HepG2 (cell line): ENCODE measurements around the gene SIVA1. TPM values are rescaled to one million over a fixed set of nuclear protein-coding genes. Genes with fewer than 3 reads are reported as not detected.

Experiments used
- CBX2 ChIP-seq, 2 experiments: fragments of 200-600 bp in 1 of 2; sonication (generic); formaldehyde crosslinking in 1 of 2; IDR thresholded peaks; 2 replicates each; pipeline versions ENCODE4 v1.7.0 to v1.8.1; 2018 to 2022; ENCODE audit warnings: low read depth in 2 of 2, low read length in 1 of 2, mild to moderate bottlenecking in 1 of 2, missing genetic modification reagents in 1 of 2
- DMAP1 ChIP-seq: IDR thresholded peaks from 2 replicates; pipeline ENCODE4 v1.6.1; 2016
- HMGA1 ChIP-seq: sonication (generic); formaldehyde crosslinking; conservative IDR thresholded peaks from 2 replicates; pipeline ENCODE4 v1.4.0; 2020; ENCODE audit warnings: missing genetic modification reagents
- HNRNPLL ChIP-seq: fragments of 200-400 bp; formaldehyde crosslinking; IDR thresholded peaks from 2 replicates; pipeline ENCODE4 v1.6.1; 2017; ENCODE audit warnings: mild to moderate bottlenecking, low read depth, low read length; ENCODE audit not compliant: poor library complexity, severe bottlenecking
- KAT7 ChIP-seq: IDR thresholded peaks from 2 replicates; pipeline ENCODE4 v1.6.1; 2018; ENCODE audit warnings: borderline replicate concordance, missing compliant biosample characterization
- MZF1 ChIP-seq: sonication (generic); formaldehyde crosslinking; IDR thresholded peaks from 2 replicates; pipeline ENCODE4 v1.8.1; 2023; ENCODE audit warnings: mild to moderate bottlenecking, missing genetic modification reagents, borderline replicate concordance
- NFKB2 ChIP-seq: sonication (generic); formaldehyde crosslinking; IDR thresholded peaks from 2 replicates; pipeline ENCODE4 v1.4.0; 2020; ENCODE audit warnings: missing genetic modification reagents, borderline replicate concordance
- NRL ChIP-seq: sonication (generic); formaldehyde crosslinking; IDR thresholded peaks from 2 replicates; pipeline ENCODE4 v1.5.0; 2020; ENCODE audit warnings: missing genetic modification reagents, mild to moderate bottlenecking, moderate library complexity, borderline replicate concordance
- STAG1 ChIP-seq: sonication (generic); formaldehyde crosslinking; IDR thresholded peaks from 2 replicates; pipeline ENCODE4 v1.4.0; 2020; ENCODE audit warnings: missing genetic modification reagents
- ZNF224 ChIP-seq: sonication (generic); formaldehyde crosslinking; IDR thresholded peaks from 2 replicates; pipeline ENCODE4 v1.5.0; 2020; ENCODE audit warnings: mild to moderate bottlenecking, missing genetic modification reagents
- ZNF3 ChIP-seq: IDR thresholded peaks from 2 replicates; pipeline ENCODE4 v1.7.0; 2017; ENCODE audit warnings: inconsistent platforms
- polyA plus RNA-seq, 8 experiments: library from polyadenylated mRNA; depleted of rRNA in 3 of 8; stranded (reverse) in 7 of 8; unstranded in 1 of 8; fragments of >200 nt; fragmentation: Illumina TruSeq in 4 of 8; extraction: Trizol in 4 of 8; gene quantifications; 2 replicates each; pipeline versions ENCODE4 v1.2.1 to v1.2.3, GENCODE V29; 2011 to 2016; ENCODE audit warnings: low read depth in 4 of 8, missing spikeins in 1 of 8, mixed read lengths in 1 of 8; ENCODE audit not compliant: insufficient read depth in 1 of 8
- total RNA-seq, 5 experiments: library from RNA; depleted of rRNA; stranded (reverse); fragments of >200 nt; fragmentation: Illumina TruSeq; extraction: Trizol; gene quantifications; 2 replicates each; pipeline ENCODE4 v1.2.3, GENCODE V29; 2016; ENCODE audit warnings: low read depth in 1 of 5
- TF ChIP-seq, protein P1 (sequence below): fragments of 450-650 bp; IDR thresholded peaks from 2 replicates; pipeline ENCODE4 v1.6.1; 2017
- TF ChIP-seq, protein P2 (sequence below), 2 experiments: sonication (generic) in 1 of 2; formaldehyde crosslinking in 1 of 2; IDR thresholded peaks; 2 replicates each; pipeline versions ENCODE4 v1.4.0 to v1.6.1; 2016 to 2020; ENCODE audit warnings: borderline replicate concordance in 1 of 2, low read depth in 1 of 2, mild to moderate bottlenecking in 1 of 2, missing genetic modification reagents in 1 of 2
- TF ChIP-seq, protein P3 (sequence below): sonication (generic); formaldehyde crosslinking; IDR thresholded peaks from 2 replicates; pipeline ENCODE4 v1.4.0; 2020; ENCODE audit warnings: missing genetic modification reagents, borderline replicate concordance
- TF ChIP-seq, protein P4 (sequence below): sonication (generic); formaldehyde crosslinking; IDR thresholded peaks from 2 replicates; pipeline ENCODE4 v1.5.0; 2020; ENCODE audit warnings: mild to moderate bottlenecking, missing genetic modification reagents

Gene SIVA1
- total and polyA plus RNA-seq, 2 of the 13 experiments (the other 11 are each of a cell fraction or from before 2014, with no cell fraction given): 123 to 186 TPM

- TF ChIP-seq HNRNPLL (peak; percentile 25), STAG1 (CRISPR knock-in tag) (no peak), ZNF3 (CRISPR knock-in tag) (no peak), CBX2 (IDR thresholded peaks at IDR 0.05; ENCODE audit: low read depth, low read length) (no peak), CBX2 (CRISPR knock-in tag; IDR thresholded peaks at IDR 0.05; ENCODE audit: low read depth) (0 out of 2 replicates have a peak, but pooled peaks have one; percentile 14), NFKB2 (CRISPR knock-in tag) (peak; percentile 91), MZF1 (CRISPR knock-in tag) (peak; percentile 85; the same call in 1 of the 2 replicates), ZNF224 (CRISPR knock-in tag) (no peak), HMGA1 (CRISPR knock-in tag) (no peak), NRL (CRISPR knock-in tag) (0 out of 2 replicates have a peak, but pooled peaks have one; percentile 57), DMAP1 (CRISPR knock-in tag) (peak; percentile 79), KAT7 (CRISPR knock-in tag) (no peak)
- TF ChIP-seq, protein P1, sequence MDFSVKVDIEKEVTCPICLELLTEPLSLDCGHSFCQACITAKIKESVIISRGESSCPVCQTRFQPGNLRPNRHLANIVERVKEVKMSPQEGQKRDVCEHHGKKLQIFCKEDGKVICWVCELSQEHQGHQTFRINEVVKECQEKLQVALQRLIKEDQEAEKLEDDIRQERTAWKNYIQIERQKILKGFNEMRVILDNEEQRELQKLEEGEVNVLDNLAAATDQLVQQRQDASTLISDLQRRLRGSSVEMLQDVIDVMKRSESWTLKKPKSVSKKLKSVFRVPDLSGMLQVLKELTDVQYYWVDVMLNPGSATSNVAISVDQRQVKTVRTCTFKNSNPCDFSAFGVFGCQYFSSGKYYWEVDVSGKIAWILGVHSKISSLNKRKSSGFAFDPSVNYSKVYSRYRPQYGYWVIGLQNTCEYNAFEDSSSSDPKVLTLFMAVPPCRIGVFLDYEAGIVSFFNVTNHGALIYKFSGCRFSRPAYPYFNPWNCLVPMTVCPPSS: no peak
- TF ChIP-seq, protein P2, sequence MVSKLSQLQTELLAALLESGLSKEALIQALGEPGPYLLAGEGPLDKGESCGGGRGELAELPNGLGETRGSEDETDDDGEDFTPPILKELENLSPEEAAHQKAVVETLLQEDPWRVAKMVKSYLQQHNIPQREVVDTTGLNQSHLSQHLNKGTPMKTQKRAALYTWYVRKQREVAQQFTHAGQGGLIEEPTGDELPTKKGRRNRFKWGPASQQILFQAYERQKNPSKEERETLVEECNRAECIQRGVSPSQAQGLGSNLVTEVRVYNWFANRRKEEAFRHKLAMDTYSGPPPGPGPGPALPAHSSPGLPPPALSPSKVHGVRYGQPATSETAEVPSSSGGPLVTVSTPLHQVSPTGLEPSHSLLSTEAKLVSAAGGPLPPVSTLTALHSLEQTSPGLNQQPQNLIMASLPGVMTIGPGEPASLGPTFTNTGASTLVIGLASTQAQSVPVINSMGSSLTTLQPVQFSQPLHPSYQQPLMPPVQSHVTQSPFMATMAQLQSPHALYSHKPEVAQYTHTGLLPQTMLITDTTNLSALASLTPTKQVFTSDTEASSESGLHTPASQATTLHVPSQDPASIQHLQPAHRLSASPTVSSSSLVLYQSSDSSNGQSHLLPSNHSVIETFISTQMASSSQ (IDR thresholded peaks at IDR 0.05; ENCODE audit: low read depth): no peak
- TF ChIP-seq, protein P2 (CRISPR knock-in tag; IDR thresholded peaks at IDR 0.05; ENCODE audit: borderline replicate concordance): peak; percentile 43; the same call in 1 of the 2 replicates
- TF ChIP-seq, protein P3, sequence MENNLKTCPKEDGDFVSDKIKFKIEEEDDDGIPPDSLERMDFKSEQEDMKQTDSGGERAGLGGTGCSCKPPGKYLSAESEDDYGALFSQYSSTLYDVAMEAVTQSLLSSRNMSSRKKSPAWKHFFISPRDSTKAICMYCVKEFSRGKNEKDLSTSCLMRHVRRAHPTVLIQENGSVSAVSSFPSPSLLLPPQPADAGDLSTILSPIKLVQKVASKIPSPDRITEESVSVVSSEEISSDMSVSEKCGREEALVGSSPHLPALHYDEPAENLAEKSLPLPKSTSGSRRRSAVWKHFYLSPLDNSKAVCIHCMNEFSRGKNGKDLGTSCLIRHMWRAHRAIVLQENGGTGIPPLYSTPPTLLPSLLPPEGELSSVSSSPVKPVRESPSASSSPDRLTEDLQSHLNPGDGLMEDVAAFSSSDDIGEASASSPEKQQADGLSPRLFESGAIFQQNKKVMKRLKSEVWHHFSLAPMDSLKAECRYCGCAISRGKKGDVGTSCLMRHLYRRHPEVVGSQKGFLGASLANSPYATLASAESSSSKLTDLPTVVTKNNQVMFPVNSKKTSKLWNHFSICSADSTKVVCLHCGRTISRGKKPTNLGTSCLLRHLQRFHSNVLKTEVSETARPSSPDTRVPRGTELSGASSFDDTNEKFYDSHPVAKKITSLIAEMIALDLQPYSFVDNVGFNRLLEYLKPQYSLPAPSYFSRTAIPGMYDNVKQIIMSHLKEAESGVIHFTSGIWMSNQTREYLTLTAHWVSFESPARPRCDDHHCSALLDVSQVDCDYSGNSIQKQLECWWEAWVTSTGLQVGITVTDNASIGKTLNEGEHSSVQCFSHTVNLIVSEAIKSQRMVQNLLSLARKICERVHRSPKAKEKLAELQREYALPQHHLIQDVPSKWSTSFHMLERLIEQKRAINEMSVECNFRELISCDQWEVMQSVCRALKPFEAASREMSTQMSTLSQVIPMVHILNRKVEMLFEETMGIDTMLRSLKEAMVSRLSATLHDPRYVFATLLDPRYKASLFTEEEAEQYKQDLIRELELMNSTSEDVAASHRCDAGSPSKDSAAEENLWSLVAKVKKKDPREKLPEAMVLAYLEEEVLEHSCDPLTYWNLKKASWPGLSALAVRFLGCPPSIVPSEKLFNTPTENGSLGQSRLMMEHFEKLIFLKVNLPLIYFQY (CRISPR knock-in tag): peak; percentile 87; the same call in 1 of the 2 replicates
- TF ChIP-seq, protein P4, sequence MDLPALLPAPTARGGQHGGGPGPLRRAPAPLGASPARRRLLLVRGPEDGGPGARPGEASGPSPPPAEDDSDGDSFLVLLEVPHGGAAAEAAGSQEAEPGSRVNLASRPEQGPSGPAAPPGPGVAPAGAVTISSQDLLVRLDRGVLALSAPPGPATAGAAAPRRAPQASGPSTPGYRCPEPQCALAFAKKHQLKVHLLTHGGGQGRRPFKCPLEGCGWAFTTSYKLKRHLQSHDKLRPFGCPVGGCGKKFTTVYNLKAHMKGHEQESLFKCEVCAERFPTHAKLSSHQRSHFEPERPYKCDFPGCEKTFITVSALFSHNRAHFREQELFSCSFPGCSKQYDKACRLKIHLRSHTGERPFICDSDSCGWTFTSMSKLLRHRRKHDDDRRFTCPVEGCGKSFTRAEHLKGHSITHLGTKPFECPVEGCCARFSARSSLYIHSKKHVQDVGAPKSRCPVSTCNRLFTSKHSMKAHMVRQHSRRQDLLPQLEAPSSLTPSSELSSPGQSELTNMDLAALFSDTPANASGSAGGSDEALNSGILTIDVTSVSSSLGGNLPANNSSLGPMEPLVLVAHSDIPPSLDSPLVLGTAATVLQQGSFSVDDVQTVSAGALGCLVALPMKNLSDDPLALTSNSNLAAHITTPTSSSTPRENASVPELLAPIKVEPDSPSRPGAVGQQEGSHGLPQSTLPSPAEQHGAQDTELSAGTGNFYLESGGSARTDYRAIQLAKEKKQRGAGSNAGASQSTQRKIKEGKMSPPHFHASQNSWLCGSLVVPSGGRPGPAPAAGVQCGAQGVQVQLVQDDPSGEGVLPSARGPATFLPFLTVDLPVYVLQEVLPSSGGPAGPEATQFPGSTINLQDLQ (CRISPR knock-in tag): peak; percentile 37; the same call in 1 of the 2 replicates
Measured at GRCh38 chr14:104735830-104736642, 16.9 kb upstream of the SIVA1 start (continued).
